AG04450 (cell line): Measurements from ENCODE around the gene NTN4. TPM values are rescaled to one million over a fixed set of nuclear protein-coding genes. Genes with fewer than 3 reads are reported as not detected.

Experiments
- CTCF ChIA-PET: fragments of 300-600, 350-600 bp; formaldehyde crosslinking; extraction: SDS; loops from one replicate; lab custom pipeline; 2022; ENCODE audit warnings: antibody characterized with exemption, inconsistent platforms; lab: Charles Lee
- POLR2A ChIA-PET: fragments of 350-600 bp; formaldehyde crosslinking; extraction: SDS; loops from one replicate; lab custom pipeline; 2021; ENCODE audit warnings: antibody characterized with exemption, inconsistent platforms; lab: Yijun Ruan, JAX
- DNase-seq: peaks from one replicate; pipeline ENCODE4 v3.0.0-alpha.2; 2011; ENCODE audit warnings: low read depth, low spot score
- H3K27ac ChIP-seq: one replicate; pipeline ENCODE4 v1.5.1; 2012; ENCODE audit warnings: low read depth, low read length, control low read depth
- H3K27me3 ChIP-seq: one replicate; pipeline ENCODE4 v1.6.0; 2012; ENCODE audit warnings: low read length; ENCODE audit not compliant: control insufficient read depth, insufficient read depth
- H3K4me3 ChIP-seq: 2 replicates; pipeline ENCODE4 v1.5.1; 2011; ENCODE audit warnings: mild to moderate bottlenecking, low read depth, low read length, control low read depth
- H3K9me3 ChIP-seq: 2 replicates; pipeline ENCODE4 v1.5.1; 2012; ENCODE audit warnings: low read length; ENCODE audit not compliant: control insufficient read depth, insufficient read depth
- CTCF ChIP-seq: IDR thresholded peaks from 2 replicates; pipeline ENCODE4 v1.5.1; 2011; ENCODE audit warnings: low read depth, low read length, control low read depth, inconsistent platforms
- polyA plus RNA-seq: library from polyadenylated mRNA; depleted of rRNA; stranded (reverse); fragments of >200 nt; gene quantifications from 2 replicates; pipeline ENCODE4 v1.2.3, GENCODE V29; 2011

The NTN4 gene
- polyA plus RNA-seq, 1 experiment, result 132 TPM

GRCh38 chr12:95796225-95796981 lies 5.8 kb upstream of the NTN4 start:
- Histone ChIP-seq H3K9me3 (no peaks in the 10 kb centered on the region), H3K4me3 (no peak overlapping the region), H3K27ac (no peak overlapping the region), H3K27me3 (no peaks in the 10 kb centered on the region)
- no peak for TF ChIP-seq CTCF
- no peak for DNase-seq
- ChIA-PET CTCF (interaction anchor here (0.6 to 2.0 kb wide), 2 partner anchors 214 to 222 kb away, joined by 4 to 6 read pairs; no protein-coding TSS in a partner anchor), POLR2A (no interaction called here)

GRCh38 chr12:95790917-95791849 lies 619 bp upstream of the NTN4 start:
- H3K27me3 ChIP-seq, result no peaks in the 10 kb centered on the region
- H3K4me3 ChIP-seq, result peak overlapping the region; percentile 81
- ChIA-PET POLR2A (no interaction called here), CTCF (no interaction called here)
- no peaks in the 10 kb centered on the region; the same call in 1 of the 2 replicates for H3K9me3 ChIP-seq
- DNase-seq, result no peak
- no peak overlapping the region for H3K27ac ChIP-seq
- TF ChIP-seq CTCF, result no peak

GRCh38 chr12:95789126-95790032 lies 1.2 kb downstream of the NTN4 start:
- POLR2A ChIA-PET, result no interaction called here
- Histone ChIP-seq H3K9me3 (no peaks in the 10 kb centered on the region; the same call in 1 of the 2 replicates), H3K4me3 (peak overlapping the region; percentile 81), H3K27me3 (no peaks in the 10 kb centered on the region), H3K27ac (no peak overlapping the region)
- no peak for DNase-seq
- CTCF ChIA-PET, result interaction anchor here (1.4 to 1.7 kb wide), 2 partner anchors 27 to 208 kb away, joined by 3 to 5 read pairs; no protein-coding TSS in a partner anchor
- TF ChIP-seq CTCF, result no peak

- DNase-seq, result no peak
- ChIA-PET CTCF (interaction anchor here (1.4 to 1.7 kb wide), 2 partner anchors 28 to 207 kb away, joined by 3 to 5 read pairs; no protein-coding TSS in a partner anchor), POLR2A (no interaction called here)
- Histone ChIP-seq H3K4me3 (peak overlapping the region; percentile 81), H3K27me3 (no peaks in the 10 kb centered on the region), H3K27ac (no peak overlapping the region), H3K9me3 (no peaks in the 10 kb centered on the region; the same call in 1 of the 2 replicates)
- TF ChIP-seq CTCF, result no peak
Observed at GRCh38 chr12:95788637-95789036, 1.9 kb downstream of the NTN4 start.
